Lower leg skin (tissue), 4 donors: ENCODE data around the gene TMEM132E. TPM values are rescaled to one million over a fixed set of nuclear protein-coding genes. Genes with fewer than 3 reads are reported as not detected.

Experiments
- DNase-seq, 2 donors: peaks; one replicate each; pipeline ENCODE4 v3.0.0-alpha.2; 2019; ENCODE audit warnings: low spot score in 2 of 2
- H3K4me3 ChIP-seq: fragments of 200-600 bp; sonication (generic); 2 replicates; pipeline ENCODE4 v1.5.1; 2017; ENCODE audit warnings: mild to moderate bottlenecking, low read depth; ENCODE audit not compliant: poor library complexity, severe bottlenecking
- CTCF ChIP-seq, 3 donors: fragments of 450-650 bp; IDR thresholded peaks; one replicate each; pipeline ENCODE4 v1.5.1; 2016; ENCODE audit warnings: antibody characterized with exemption in 3 of 3, mild to moderate bottlenecking in 3 of 3, moderate library complexity in 2 of 3
- POLR2A ChIP-seq, 2 donors: fragments of 450-650 bp; IDR thresholded peaks; one replicate each; pipeline ENCODE4 v1.6.1; 2016 to 2017; ENCODE audit warnings: antibody characterized with exemption in 2 of 2, mild to moderate bottlenecking in 1 of 2, moderate library complexity in 1 of 2
- WGBS, 2 donors: methylation state at CpG; one replicate each; pipeline ENCODE4 v1.1.5; 2018; 5-methylcytosine and 5-hydroxymethylcytosine counted together
- intact Hi-C: fragments of 100-400 bp; cut with DNase I; formaldehyde crosslinking; loops from one replicate; pipeline ENCODE4 v1.15.0; 2023; ENCODE audit warnings: low total_unique reads
- total RNA-seq, 4 donors: library from RNA; depleted of rRNA; stranded (reverse); fragments of >200 nt; gene quantifications; one replicate each; pipeline ENCODE4 v1.1.0, GENCODE V29; 2016

TMEM132E gene
- total RNA-seq, 4 donors from 2014 or later = 0.10 TPM; not detected in 3

- WGBS, 2 donors = 93 to 94% methylated on average over 3 of the region's 3 CpGs
- intact Hi-C loops = no loop called here
- no peak for DNase-seq
Measured at GRCh38 chr17:34633760-34634159, 54.4 kb downstream of the TMEM132E start.

GRCh38 chr17:34634551-34635160 is 55.3 kb downstream of the TMEM132E start:
- 82 to 89% methylated on average over 14 to 15 of the region's 15 CpGs for WGBS, 2 donors
- H3K4me3 ChIP-seq = no peak overlapping the region
- no peak for DNase-seq
- TF ChIP-seq POLR2A (IDR thresholded peaks at IDR 0.05) = no peak
- no peak for TF ChIP-seq CTCF (IDR thresholded peaks at IDR 0.05)
- intact Hi-C loops = loop anchor here (5.0 kb wide), 2 partner anchors 102 to 212 kb away; no protein-coding TSS in a partner anchor

More at GRCh38 chr17:34633760-34634159, 54.4 kb downstream of the TMEM132E start:
- H3K4me3 ChIP-seq = no peak overlapping the region
- TF ChIP-seq CTCF (IDR thresholded peaks at IDR 0.05) (no peak), POLR2A (IDR thresholded peaks at IDR 0.05) (no peak)

- H3K4me3 ChIP-seq = no peak overlapping the region
- DNase-seq = no peak
- TF ChIP-seq POLR2A (IDR thresholded peaks at IDR 0.05) (no peak), CTCF (IDR thresholded peaks at IDR 0.05) (no peak)
- 87 to 89% methylated on average over 7 to 8 of the region's 8 CpGs for whole genome bisulfite sequencing, 2 donors
- intact Hi-C loops = loop anchor here (5.0 kb wide), 2 partner anchors 104 to 214 kb away; no protein-coding TSS in a partner anchor
Measured at GRCh38 chr17:34635876-34636275, 56.5 kb downstream of the TMEM132E start.

DNA sequence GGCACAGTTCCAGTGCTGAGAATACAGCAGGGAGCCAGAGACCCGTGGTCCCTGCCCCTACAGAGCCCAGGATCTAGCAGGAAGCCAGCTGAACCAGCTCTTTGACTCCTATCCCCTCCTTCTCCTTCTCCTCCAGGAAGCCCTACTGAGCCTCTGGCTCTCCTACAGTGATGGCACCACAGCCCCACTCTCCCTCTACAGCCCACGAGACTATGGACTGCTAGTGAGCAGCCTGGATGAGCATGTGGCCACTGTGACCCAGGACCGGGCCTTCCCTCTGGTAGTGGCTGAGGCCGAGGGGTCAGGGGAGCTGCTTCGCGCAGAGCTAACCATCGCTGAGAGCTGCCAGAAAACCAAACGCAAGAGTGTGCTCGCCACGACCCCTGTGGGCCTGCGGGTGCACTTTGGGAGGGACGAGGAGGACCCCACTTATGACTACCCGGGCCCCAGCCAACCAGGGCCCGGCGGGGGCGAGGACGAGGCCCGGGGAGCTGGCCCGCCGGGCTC is 57.7 kb downstream of the TMEM132E start:
- TF ChIP-seq POLR2A (IDR thresholded peaks at IDR 0.05) (no peak), CTCF (IDR thresholded peaks at IDR 0.05) (no peak)
- H3K4me3 ChIP-seq = no peak overlapping the region

DNA sequence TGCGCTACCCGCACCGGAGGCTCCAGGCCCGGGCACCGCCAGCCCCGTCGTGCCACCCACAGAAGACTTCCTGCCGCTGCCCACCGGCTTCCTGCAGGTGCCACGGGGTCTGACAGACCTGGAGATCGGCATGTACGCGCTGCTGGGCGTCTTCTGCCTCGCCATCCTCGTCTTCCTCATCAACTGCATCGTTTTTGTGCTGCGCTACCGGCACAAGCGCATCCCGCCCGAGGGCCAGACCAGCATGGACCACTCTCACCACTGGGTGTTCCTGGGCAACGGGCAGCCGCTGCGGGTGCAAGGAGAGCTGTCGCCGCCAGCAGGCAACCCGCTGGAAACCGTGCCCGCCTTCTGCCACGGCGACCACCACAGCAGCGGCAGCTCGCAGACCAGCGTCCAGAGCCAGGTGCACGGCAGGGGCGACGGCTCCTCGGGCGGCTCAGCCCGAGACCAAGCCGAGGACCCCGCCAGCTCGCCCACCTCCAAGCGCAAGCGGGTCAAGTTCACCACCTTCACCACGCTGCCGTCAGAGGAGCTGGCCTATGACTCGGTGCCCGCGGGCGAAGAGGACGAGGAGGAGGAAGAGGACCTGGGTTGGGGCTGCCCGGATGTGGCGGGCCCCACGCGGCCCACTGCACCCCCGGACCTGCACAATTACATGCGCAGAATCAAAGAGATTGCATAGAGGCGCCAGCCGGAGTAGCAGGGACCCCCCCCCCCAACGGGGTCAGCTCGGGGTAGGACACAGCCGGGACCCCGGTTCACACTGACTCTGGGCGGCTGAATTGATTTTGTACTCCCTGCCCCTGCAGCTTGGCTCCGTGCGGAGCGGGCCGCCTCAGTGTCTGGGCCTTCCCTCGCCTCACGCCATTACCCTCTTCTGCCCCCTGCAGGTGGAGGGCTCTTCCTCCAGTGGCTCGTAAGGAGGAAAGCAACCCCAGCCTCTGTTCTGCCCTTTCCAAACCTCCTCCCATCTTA is 58.5 kb downstream of the TMEM132E start:
- 15 to 17% methylated on average over 56 to 57 of the region's 73 CpGs for WGBS, 2 donors
- intact Hi-C loops = loop anchor here (5.0 kb wide), 2 partner anchors 106 to 216 kb away; no protein-coding TSS in a partner anchor
- TF ChIP-seq POLR2A (IDR thresholded peaks at IDR 0.05) (no peak), CTCF (IDR thresholded peaks at IDR 0.05) (no peak)

More for the DNA sequence above, 57.7 kb downstream of the TMEM132E start:
- no peak for DNase-seq
- 61 to 65% methylated on average over 12 of the region's 20 CpGs for WGBS, 2 donors
- intact Hi-C loops = loop anchor here (5.0 kb wide), 2 partner anchors 105 to 215 kb away; no protein-coding TSS in a partner anchor

More for the DNA sequence above, 58.5 kb downstream of the TMEM132E start:
- H3K4me3 ChIP-seq = no peak overlapping the region
- DNase-seq = peak; percentile 60 to 93
